Hepatocyte (in vitro differentiated cells): ENCODE results near the gene SRRM3. TPM values are rescaled to one million over a fixed set of nuclear protein-coding genes. Genes with fewer than 3 reads are reported as not detected.
"Not testable (repeated sequence)": the region's sequence is repeated elsewhere in the genome, so short reads cannot be mapped to it uniquely, and the experiment has no call there.

Experiments used
- DNase-seq: peaks from one replicate; pipeline ENCODE4 v3.0.0-alpha.2; 2016; ENCODE audit warnings: low spot score
- H2AFZ ChIP-seq: fragments of 200-600 bp; sonication (generic); 2 replicates; pipeline ENCODE4 v1.6.0; 2016; ENCODE audit warnings: antibody characterized with exemption, mild to moderate bottlenecking
- H3K27ac ChIP-seq: fragments of 200-600 bp; sonication (generic); 2 replicates; pipeline ENCODE4 v1.5.1; 2016; ENCODE audit warnings: mild to moderate bottlenecking
- H3K27me3 ChIP-seq: fragments of 200-600 bp; sonication (generic); 2 replicates; pipeline ENCODE4 v1.6.1; 2016
- H3K36me3 ChIP-seq: fragments of 200-600 bp; sonication (generic); replicated peaks from 2 replicates; pipeline ENCODE4 v1.5.1; 2016; ENCODE audit warnings: low read depth; ENCODE audit not compliant: insufficient read depth
- H3K4me1 ChIP-seq: fragments of 200-600 bp; sonication (generic); 2 replicates; pipeline ENCODE4 v1.5.1; 2016; ENCODE audit warnings: mild to moderate bottlenecking, moderate library complexity; ENCODE audit not compliant: insufficient read depth
- H3K4me2 ChIP-seq: fragments of 200-600 bp; sonication (generic); 2 replicates; pipeline ENCODE4 v1.6.0; 2016
- H3K4me3 ChIP-seq: fragments of 200-600 bp; sonication (generic); 2 replicates; pipeline ENCODE4 v1.5.1; 2016; ENCODE audit warnings: mild to moderate bottlenecking
- H3K79me2 ChIP-seq: fragments of 200-600 bp; sonication (generic); 2 replicates; pipeline ENCODE4 v1.6.0; 2017; ENCODE audit warnings: mild to moderate bottlenecking
- H3K9me2 ChIP-seq: fragments of 200-600 bp; sonication (generic); replicated peaks from 2 replicates; pipeline ENCODE4 v1.6.0; 2017; ENCODE audit warnings: mild to moderate bottlenecking; ENCODE audit not compliant: insufficient read depth
- H3K9me3 ChIP-seq: fragments of 200-600 bp; sonication (generic); 2 replicates; pipeline ENCODE4 v1.5.1; 2016; ENCODE audit warnings: low read depth, mild to moderate bottlenecking
- H4K20me1 ChIP-seq: fragments of 200-600 bp; sonication (generic); 2 replicates; pipeline ENCODE4 v1.6.0; 2016; ENCODE audit warnings: mild to moderate bottlenecking; ENCODE audit not compliant: insufficient read depth, poor library complexity, severe bottlenecking
- CTCF ChIP-seq: fragments of 200-600 bp; sonication (generic); IDR thresholded peaks from 2 replicates; pipeline ENCODE4 v1.5.1; 2016; ENCODE audit warnings: antibody characterized with exemption, mild to moderate bottlenecking; ENCODE audit not compliant: poor library complexity
- EZH2 ChIP-seq: fragments of 200-600 bp; sonication (generic); IDR thresholded peaks from 2 replicates; pipeline ENCODE4 v1.6.1; 2016; ENCODE audit warnings: antibody characterized with exemption, mild to moderate bottlenecking, borderline replicate concordance
- EZH2phosphoT487 ChIP-seq: fragments of 200-600 bp; sonication (generic); IDR thresholded peaks from one replicate; pipeline ENCODE4 v1.6.1; 2018; ENCODE audit warnings: antibody characterized with exemption, mild to moderate bottlenecking, low read depth, moderate library complexity; ENCODE audit not compliant: unreplicated experiment, severe bottlenecking
- WGBS: methylation state at CpG from one replicate; pipeline ENCODE4 v1.1.6; 2016; ENCODE audit warnings: low lambda C conversion rate; ENCODE audit errors: missing lambda C conversion rate; 5-methylcytosine and 5-hydroxymethylcytosine counted together
- polyA plus RNA-seq: library from polyadenylated mRNA; unstranded; fragments of >200 nt; fragmentation: Nextera tagmentation; extraction: Ambion mirVana; gene quantifications from 2 replicates; pipeline ENCODE4 v1.2.1, GENCODE V29; 2016
- total RNA-seq: library from RNA; depleted of rRNA; stranded (reverse); fragments of >200 nt; gene quantifications from 2 replicates; pipeline ENCODE4 v1.2.3, GENCODE V29; 2014

SRRM3 gene
- total and polyA plus RNA-seq, 2 experiments from 2014 or later, result 1.5 to 2.3 TPM

- no peaks in the 10 kb centered on the region for H3K9me2 ChIP-seq
- H3K4me1 ChIP-seq, result no peaks in the 10 kb centered on the region
- no peak overlapping the region for H3K27ac ChIP-seq
- peaks cover 99% of the 10 kb centered on the region for H3K79me2 ChIP-seq
- no peaks in the 10 kb centered on the region for H3K9me3 ChIP-seq
- H3K27me3 ChIP-seq, result no peaks in the 10 kb centered on the region
- no peaks in the 10 kb centered on the region for H3K36me3 ChIP-seq
- peaks cover 84% of the 10 kb centered on the region for H4K20me1 ChIP-seq
- no peak overlapping the region for H3K4me2 ChIP-seq
- WGBS, result 66% methylated on average over 9 of the region's 9 CpGs
- no peak for TF ChIP-seq CTCF
- H3K4me3 ChIP-seq, result no peak overlapping the region
- no peak overlapping the region for H2AFZ ChIP-seq
- no peak for DNase-seq
These were observed 130.4 kb downstream of the SRRM3 start for GRCh38 chr7:76332078-76332477.

- DNase-seq, result no peak
- WGBS, result 94% methylated on average over 14 of the region's 14 CpGs
- no peaks in the 10 kb centered on the region for H3K36me3 ChIP-seq
- no peak for TF ChIP-seq EZH2
- no peak for TF ChIP-seq CTCF
- TF ChIP-seq EZH2phosphoT487, result no peak
- no peaks in the 10 kb centered on the region for H3K27me3 ChIP-seq
- no peaks in the 10 kb centered on the region for H3K9me3 ChIP-seq
- peaks cover 93% of the 10 kb centered on the region for H4K20me1 ChIP-seq
- H3K9me2 ChIP-seq, result no peaks in the 10 kb centered on the region
- no peak overlapping the region for H3K4me2 ChIP-seq
- no peak overlapping the region for H3K27ac ChIP-seq
- no peaks in the 10 kb centered on the region for H3K4me1 ChIP-seq
- H3K4me3 ChIP-seq, result no peak overlapping the region
- peaks cover 99% of the 10 kb centered on the region for H3K79me2 ChIP-seq
- no peak overlapping the region for H2AFZ ChIP-seq
These were observed 131.9 kb downstream of the SRRM3 start for GRCh38 chr7:76333511-76334101.

GRCh38 chr7:76334320-76334967 is 132.7 kb downstream of the SRRM3 start:
- H3K4me3 ChIP-seq, result no peak overlapping the region
- TF ChIP-seq EZH2 (no peak), CTCF (no peak), EZH2phosphoT487 (no peak)
- no peak for DNase-seq
- H3K36me3 ChIP-seq, result no peaks in the 10 kb centered on the region
- no peaks in the 10 kb centered on the region for H3K4me1 ChIP-seq
- H3K27ac ChIP-seq, result no peak overlapping the region
- no peaks in the 10 kb centered on the region for H3K9me3 ChIP-seq
- peaks cover 96% of the 10 kb centered on the region for H4K20me1 ChIP-seq
- H3K9me2 ChIP-seq, result no peaks in the 10 kb centered on the region
- no peak overlapping the region for H2AFZ ChIP-seq
- H3K4me2 ChIP-seq, result no peak overlapping the region
- WGBS, result 97% methylated on average over 6 of the region's 6 CpGs
- no peaks in the 10 kb centered on the region for H3K27me3 ChIP-seq
- H3K79me2 ChIP-seq, result peaks cover 99% of the 10 kb centered on the region

- not testable (repeated sequence) for H3K4me2 ChIP-seq, H3K27me3 ChIP-seq, H3K4me3 ChIP-seq, H3K4me1 ChIP-seq, H3K36me3 ChIP-seq, H3K9me3 ChIP-seq, H3K27ac ChIP-seq, H3K9me2 ChIP-seq, DNase-seq, H2AFZ ChIP-seq
- H3K79me2 ChIP-seq, result peaks cover 99% of the 10 kb centered on the region
- H4K20me1 ChIP-seq, result peaks cover 98% of the 10 kb centered on the region
- WGBS, result 98% methylated on average over 2 of the region's 2 CpGs
These were observed 133.7 kb downstream of the SRRM3 start for GRCh38 chr7:76335417-76335816.
